NCI-H510A treated with DMSO at 0.1 percent for 48 hours (cell line): ENCODE results near the gene SMCO4.
"Not testable (repeated sequence)": the region's sequence is repeated elsewhere in the genome, so short reads cannot be mapped to it uniquely, and the experiment has no call there.

Experiments used
- DNase-seq: peaks from one replicate; lab custom pipeline; 2025; lab: John Stamatoyannopoulos, UW

Gene SMCO4

DNA sequence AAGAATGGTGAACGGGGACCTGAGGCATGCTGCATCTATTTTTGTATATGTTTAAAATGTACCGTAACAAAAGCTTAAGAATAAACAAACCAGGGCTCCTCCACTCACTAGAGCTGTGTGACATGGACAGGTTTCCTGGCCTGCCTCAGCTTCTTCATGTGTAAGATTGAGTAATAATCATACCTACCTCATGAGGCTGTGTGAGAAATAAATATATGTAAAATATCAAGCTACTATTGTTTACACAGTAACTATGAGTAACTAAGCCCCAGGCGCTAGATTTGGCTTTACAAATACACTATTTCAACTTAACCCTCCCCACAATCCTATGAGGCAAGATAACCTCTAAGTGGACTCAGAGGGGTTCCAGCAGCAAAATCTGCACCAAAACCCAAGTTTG is 66.4 kb downstream of the SMCO4 start:
- DNase-seq, result no peak

DNA sequence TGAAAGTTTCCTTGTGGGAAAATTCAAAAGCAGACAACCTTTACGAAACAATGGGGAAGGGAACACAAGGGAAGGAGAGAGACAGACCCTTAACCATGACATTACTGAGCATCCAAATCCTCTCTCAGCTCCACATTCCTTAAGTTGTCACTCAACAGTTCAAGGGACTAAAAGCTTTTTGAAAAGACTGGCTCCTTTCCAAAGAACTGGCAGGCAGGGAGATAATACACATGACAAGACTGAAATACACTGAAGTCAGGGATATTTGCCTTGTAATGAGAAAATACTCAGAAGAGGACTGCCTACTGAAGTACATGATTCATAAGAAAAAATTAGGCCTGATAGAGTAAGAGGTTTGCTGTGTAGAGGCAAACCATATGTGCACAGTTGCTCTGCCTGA is 69.1 kb downstream of the SMCO4 start:
- no peak for DNase-seq

DNA sequence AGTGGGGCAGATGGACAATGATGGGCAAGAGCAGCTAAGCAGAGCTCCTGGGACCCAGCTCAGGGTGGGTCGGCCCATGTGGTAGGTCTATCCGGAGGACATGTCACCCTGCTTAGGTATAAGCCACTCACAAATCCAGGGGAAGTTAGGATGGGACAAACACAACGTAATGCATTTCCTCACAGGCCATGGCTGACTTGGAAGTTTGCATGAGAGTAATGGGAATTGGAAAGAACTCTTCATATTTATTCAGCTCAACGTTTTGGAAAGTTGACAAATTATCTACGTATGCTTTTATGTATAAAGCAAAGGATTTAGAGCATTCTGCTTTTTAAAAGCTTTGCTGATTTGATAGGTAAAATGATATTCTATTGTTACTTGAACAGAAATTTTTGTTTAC is 74.9 kb downstream of the SMCO4 start:
- DNase-seq, result no peak

DNA sequence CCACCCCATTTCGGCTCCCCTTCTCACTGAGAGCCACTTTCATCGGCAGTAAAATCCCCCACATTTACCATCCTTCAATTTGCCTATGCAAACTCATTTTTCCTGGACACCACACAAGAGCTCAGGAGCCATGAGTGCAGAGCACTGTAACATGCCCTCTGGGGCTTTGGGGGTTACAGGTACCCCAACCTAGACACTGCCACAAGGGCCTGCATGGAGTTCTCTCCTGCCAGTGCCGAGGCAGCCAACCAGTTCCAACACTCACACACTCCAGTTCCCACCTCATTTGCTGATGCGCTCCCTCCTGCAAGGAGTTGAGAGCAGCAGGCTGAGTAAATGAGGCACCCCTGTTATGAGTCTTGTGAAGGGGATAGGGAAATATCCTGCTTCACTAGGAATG is 76.1 kb downstream of the SMCO4 start:
- no peak for DNase-seq

DNA sequence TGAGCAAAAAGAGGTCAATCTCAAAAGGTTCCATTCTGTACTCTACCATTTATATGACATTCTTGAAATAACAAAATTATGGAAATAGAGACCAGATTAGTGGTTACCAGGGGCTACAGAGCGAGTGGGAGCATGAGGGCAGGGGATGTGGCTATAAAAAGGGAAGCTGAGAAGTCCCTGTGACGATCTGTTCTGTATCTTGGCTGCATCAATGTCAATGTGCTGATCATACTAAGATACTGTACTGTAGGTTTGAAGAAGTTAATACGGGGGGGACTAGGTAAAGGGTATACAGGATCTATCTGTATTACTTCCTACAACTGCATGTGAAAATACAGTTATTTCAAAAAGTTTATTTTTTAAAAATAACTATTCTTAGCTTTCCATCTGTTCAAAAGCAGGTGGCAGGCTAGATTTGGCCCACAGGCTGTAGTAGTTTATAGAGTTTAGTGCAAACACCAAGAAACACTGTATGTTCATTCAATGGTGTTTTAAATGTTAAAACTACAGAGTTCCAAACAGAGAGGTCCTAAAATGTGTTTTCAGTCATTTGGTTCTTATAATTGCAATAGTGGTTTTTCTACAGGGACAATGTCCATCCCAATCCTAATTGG is 78.2 kb downstream of the SMCO4 start:
- DNase-seq, result no peak

DNA sequence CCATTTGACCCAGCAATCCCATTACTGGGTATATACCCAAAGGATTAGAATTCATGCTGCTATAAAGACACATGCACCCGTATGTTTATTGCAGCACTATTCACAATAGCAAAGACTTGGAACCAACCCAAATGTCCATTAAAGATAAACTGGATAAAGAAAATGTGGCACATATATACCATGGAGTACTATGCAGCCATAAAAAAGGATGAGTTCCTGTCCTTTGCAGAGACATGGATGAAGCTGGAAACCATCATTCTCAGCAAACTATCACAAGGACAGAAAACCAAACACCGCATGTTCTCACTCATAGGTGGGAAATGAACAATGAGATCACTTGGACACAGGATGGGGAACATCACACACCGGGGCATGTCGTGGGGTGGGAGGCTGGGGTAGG is 79.5 kb downstream of the SMCO4 start:
- DNase-seq, result not testable (repeated sequence)

DNA sequence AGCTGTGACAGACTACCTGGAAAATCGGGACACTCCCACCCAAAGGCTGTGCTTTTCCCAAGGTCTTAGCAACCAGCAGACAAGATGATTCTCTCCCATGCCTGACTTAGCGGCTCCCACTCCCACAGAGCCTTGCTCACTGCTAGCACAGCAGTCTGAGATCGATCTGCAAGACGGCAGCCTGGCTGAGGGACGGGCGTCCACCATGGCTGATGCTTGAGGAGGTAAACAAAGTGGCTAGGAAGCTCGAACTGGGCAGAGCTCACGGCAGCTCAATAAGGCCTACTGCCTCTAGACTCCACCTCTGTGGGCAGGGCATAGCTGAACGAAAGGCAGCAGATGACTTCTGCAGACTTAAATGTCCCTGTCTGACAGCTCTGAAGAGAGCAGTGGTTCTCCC is 84.9 kb downstream of the SMCO4 start:
- DNase-seq, result no peak

DNA sequence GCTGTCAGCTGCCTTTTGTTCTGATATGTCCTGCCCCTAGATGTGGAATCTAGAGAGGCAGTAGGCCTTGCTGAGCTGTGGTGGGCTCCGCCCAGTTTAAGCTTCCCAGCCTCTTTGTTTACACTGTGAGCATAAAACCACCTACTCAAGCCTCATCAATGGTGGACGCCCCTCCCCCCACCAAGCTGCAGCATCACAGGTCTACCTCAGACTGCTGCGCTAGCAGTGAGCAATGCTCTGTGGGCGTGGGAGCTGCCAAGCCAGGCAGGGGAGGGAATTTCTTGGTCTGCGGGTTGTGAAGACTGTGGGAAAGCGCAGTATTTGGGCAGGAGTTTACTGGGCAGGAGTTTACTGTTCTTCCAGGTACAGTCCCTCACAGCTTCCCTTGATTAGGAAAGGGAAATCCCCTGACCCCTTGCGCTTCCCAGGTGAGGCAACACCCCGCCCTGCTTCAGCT is 98.5 kb downstream of the SMCO4 start:
- DNase-seq, result peak; percentile 89

DNA sequence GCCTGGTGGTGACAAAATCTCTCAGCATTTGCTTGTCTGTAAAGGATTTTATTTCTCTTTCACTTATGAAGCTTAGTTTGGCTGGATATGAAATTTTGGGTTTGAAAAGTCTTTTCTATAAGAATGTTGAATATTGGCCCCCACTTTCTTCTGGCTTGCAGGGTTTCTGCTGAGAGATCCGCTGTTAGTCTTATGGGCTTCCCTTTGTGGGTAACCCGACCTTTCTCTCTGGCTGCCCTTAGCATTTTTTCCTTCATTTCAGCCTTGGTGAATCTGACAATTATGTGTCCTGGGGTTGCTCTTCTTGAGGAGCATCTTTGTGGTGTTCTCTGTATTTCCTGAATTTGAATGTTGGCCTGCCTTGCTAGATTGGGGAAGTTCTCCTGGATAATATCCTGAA is 100.0 kb downstream of the SMCO4 start:
- not testable (repeated sequence) for DNase-seq

DNA sequence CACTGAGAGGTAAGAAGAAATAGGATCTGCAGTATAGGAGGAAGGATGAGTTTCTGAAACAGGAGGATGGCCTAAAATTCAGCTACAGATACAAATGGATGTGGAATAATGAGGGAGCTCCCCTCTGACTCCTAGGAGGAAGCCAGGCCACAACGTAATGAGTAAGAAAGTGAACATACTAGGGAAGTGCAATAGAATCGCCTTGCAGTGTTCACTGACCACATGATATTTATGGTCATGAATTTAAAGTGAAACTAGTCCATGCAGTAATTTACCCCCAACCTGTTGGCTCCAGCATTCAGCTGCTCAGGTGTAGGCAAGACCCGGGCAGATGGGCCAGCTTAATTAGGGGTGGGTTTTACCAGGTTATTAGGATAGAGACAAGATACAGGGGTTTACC is 110.9 kb downstream of the SMCO4 start:
- DNase-seq, result no peak
